Type B pancreatic cell (in vitro differentiated cells): ENCODE data around the gene BIRC5. TPM values are rescaled to one million over a fixed set of nuclear protein-coding genes. Genes with fewer than 3 reads are reported as not detected.

ENCODE experiments used
- DNase-seq: peaks from one replicate; pipeline ENCODE4 v3.0.0; 2021; ENCODE audit warnings: mixed read lengths; ENCODE audit not compliant: unreplicated experiment; ENCODE audit errors: extremely low spot score
- H3K27ac Mint-ChIP-seq: 2 replicates; pipeline ENCODE4 v1.8.0; 2021; ENCODE audit warnings: mild to moderate bottlenecking, mixed read lengths
- H3K27me3 Mint-ChIP-seq: 2 replicates; pipeline ENCODE4 v1.8.0; 2021; ENCODE audit warnings: mixed read lengths
- H3K36me3 Mint-ChIP-seq: 2 replicates; pipeline ENCODE4 v1.8.0; 2021; ENCODE audit warnings: mixed read lengths
- H3K4me1 Mint-ChIP-seq: one replicate; pipeline ENCODE4 v1.8.0; 2021; ENCODE audit warnings: mixed read lengths; ENCODE audit not compliant: unreplicated experiment
- H3K4me3 Mint-ChIP-seq: 2 replicates; pipeline ENCODE4 v1.8.0; 2021; ENCODE audit warnings: mild to moderate bottlenecking, mixed read lengths
- H3K9me3 Mint-ChIP-seq: 2 replicates; pipeline ENCODE4 v1.8.0; 2021; ENCODE audit warnings: mixed read lengths
- CTCF ChIP-seq: fragments of 200-600 bp; sonication (generic); conservative IDR thresholded peaks from 2 replicates; pipeline ENCODE4 v1.5.0; 2021; ENCODE audit warnings: antibody characterized with exemption, mild to moderate bottlenecking
- total RNA-seq: library from RNA; stranded (reverse); gene quantifications from 2 replicates; pipeline ENCODE4 v1.2.1, GENCODE V29; 2021; ENCODE audit warnings: low replicate concordance

BIRC5 gene
- total RNA-seq, 1 donor from 2014 or later, result 63.3 TPM

DNA sequence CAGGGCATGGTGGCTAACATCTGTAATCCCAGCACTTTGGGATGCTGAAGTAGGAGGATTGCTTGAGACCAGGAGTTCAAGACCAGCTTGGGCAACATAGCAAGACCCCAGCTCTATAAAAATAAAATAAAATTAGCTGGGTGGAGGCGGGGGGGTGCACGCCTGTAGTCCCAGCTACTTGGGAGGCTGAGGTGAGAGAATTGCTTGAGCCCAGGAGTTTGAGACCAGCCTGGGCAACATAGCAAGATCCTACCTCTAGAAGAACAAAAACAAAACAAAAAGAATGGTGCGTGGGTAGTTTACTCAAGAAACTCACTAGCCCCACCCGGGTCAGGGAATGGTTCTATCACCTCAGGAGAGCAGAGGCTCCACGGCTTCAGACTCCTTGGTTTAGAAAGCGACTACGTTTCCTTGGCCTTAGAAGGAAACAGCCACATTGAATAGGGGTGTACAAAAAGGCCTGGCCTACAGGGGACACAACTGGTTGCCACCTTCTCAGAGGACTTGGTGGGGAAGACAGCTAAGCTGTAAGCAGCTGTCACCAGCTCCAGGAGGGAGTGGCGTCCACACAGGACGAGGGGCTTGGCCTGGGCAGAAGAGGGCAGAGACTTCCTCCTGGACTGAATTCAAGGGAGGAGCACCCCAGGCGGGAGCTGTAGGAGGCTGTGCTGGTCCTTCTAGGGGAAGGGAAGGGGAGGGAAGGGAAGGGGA, 27.9 kb upstream of the BIRC5 start:
- H3K27me3 Mint-ChIP-seq, result no peaks in the 10 kb centered on the region
- TF ChIP-seq CTCF, result no peak
- peak overlapping the region; percentile 81 for H3K27ac Mint-ChIP-seq
- H3K36me3 Mint-ChIP-seq, result peaks cover 10% of the 10 kb centered on the region
- peaks cover 27% of the 10 kb centered on the region for H3K4me1 Mint-ChIP-seq
- no peak for DNase-seq
- H3K9me3 Mint-ChIP-seq, result no peaks in the 10 kb centered on the region
- peak overlapping the region; percentile 90 for H3K4me3 Mint-ChIP-seq

GRCh38 chr17:78186692-78187595, 27.1 kb upstream of the BIRC5 start, which contains the start of the genes AFMID and TK1:
Gene AFMID (plus strand): TSS chr17:78187362. CDS start chr17:78187371, 9 bp downstream.
Gene TK1 (minus strand): TSS chr17:78187052. CDS start chr17:78186994, 58 bp downstream.
- DNase-seq, result peak; percentile 100
- Mint-ChIP-seq H3K27me3 (no peaks in the 10 kb centered on the region), H3K9me3 (no peaks in the 10 kb centered on the region), H3K4me3 (peak within 1 kb of the TSS; percentile 90), H3K27ac (peak within 1 kb of the TSS; percentile 82), H3K4me1 (peaks cover 27% of the 10 kb centered on the region), H3K36me3 (peaks cover 10% of the 10 kb centered on the region)
- peak; percentile 96 for TF ChIP-seq CTCF

DNA sequence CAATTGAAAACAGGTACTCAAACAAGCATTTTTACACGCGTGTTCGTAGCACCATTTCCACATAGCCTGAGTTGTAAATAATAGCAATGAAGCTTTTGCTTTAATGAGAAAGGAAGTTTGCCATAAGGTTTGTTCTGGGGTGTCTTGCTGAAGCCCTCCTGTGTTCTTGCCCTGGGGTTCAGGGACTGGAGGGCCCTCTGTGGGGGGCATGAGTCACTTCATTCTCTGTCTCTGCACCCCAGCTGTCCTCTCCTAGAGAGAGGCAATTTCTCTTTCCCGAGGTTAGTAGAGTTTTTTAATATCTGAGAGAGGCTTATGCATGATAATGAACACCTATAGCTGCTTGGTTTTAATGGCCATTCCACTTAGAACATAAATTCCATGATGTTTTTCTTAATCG, 17.3 kb upstream of the BIRC5 start:
- no peak for DNase-seq
- H3K9me3 Mint-ChIP-seq, result no peaks in the 10 kb centered on the region
- no peak for TF ChIP-seq CTCF
- H3K4me1 Mint-ChIP-seq, result peaks cover 14% of the 10 kb centered on the region
- H3K27me3 Mint-ChIP-seq, result no peaks in the 10 kb centered on the region
- H3K27ac Mint-ChIP-seq, result peak overlapping the region; percentile 91
- H3K4me3 Mint-ChIP-seq, result no peak overlapping the region
- H3K36me3 Mint-ChIP-seq, result peaks cover 21% of the 10 kb centered on the region

DNA sequence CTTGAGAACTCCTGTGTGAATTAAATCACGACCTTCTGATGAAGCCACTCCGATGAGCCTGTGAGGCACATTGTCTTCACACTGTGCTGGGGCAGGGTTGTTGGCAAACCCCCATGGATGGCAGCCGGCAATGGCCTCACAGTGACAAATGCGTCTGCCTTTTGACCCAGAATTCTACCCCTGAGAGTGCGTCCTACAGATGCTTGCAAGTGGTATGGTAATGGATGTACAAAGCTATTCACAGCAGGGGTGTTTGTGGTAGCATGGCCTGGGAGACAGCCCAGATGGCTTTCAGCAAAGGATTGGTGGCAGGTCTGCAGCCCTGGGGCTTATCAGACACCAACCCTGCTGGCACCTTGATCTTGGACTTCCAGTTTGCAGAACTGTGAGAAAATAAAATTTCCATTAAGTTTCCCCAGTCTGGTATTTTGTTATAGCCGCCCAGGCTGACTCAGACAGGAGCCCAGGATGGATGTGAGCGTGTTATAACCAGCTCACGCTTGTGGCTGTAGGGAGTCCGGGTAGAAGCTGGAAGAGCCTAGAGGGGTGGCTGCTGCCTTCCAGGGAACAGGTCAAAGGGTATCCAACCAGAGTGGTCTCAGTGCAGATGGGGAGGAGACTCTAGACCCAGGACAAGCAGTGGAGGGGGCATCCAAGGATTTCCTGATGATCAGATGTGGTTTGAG, 16.8 kb upstream of the BIRC5 start:
- Mint-ChIP-seq H3K36me3 (peaks cover 21% of the 10 kb centered on the region), H3K9me3 (no peaks in the 10 kb centered on the region), H3K4me1 (peaks cover 14% of the 10 kb centered on the region), H3K4me3 (no peak overlapping the region), H3K27me3 (no peaks in the 10 kb centered on the region), H3K27ac (peak overlapping the region; percentile 91)
- DNase-seq, result no peak
- no peak for TF ChIP-seq CTCF

GRCh38 chr17:78200451-78200850, 13.6 kb upstream of the BIRC5 start:
- no peak overlapping the region for H3K4me3 Mint-ChIP-seq
- H3K36me3 Mint-ChIP-seq, result peaks cover 14% of the 10 kb centered on the region
- no peak for DNase-seq
- no peaks in the 10 kb centered on the region for H3K27me3 Mint-ChIP-seq
- H3K4me1 Mint-ChIP-seq, result peaks cover 14% of the 10 kb centered on the region
- H3K27ac Mint-ChIP-seq, result no peak overlapping the region
- H3K9me3 Mint-ChIP-seq, result no peaks in the 10 kb centered on the region
- TF ChIP-seq CTCF, result no peak
